ENCODE data around the gene SLFN11.

SLFN11 gene

DNA sequence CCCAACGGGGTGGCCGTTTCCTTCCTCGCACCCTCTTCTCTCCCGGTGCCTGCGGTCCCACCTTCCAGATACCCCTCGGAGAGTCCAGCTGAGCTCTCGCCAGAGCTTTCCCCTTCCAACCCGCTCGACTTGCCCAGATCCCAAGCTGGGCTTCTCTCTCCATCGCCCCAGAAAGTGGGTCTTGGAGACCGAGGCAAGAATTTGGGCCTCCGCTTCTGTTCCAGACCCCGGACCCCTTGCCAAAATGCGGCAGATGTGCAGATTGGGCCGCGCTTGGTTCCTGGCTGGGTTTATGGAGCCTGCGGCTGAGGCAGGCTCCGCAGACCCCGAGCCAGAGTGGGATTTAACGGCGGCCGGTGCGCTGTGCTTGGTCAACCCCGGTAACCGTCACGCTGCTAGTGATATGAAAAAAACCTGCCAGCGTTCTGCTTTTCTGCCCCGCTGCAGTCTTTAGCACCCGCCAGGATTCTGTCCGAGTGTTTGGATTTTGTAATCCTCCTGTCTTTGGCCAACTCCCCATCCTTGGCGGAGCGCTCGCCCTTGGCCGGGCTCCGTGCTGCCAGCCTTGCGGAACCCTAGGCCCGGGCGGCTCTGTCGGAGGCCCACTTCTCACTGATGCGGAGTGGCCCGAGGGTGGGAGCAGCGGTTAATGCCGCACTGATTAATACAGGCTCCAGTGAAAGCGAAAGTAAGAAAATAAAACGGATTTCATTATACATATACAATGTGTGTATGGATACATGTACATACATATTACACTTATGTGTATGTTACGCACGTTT lies 754 bp upstream of the SLFN11 start:
- DNase-seq (ENCODE audit: low read depth): peak; percentile 12
- TF ChIP-seq, protein P1, sequence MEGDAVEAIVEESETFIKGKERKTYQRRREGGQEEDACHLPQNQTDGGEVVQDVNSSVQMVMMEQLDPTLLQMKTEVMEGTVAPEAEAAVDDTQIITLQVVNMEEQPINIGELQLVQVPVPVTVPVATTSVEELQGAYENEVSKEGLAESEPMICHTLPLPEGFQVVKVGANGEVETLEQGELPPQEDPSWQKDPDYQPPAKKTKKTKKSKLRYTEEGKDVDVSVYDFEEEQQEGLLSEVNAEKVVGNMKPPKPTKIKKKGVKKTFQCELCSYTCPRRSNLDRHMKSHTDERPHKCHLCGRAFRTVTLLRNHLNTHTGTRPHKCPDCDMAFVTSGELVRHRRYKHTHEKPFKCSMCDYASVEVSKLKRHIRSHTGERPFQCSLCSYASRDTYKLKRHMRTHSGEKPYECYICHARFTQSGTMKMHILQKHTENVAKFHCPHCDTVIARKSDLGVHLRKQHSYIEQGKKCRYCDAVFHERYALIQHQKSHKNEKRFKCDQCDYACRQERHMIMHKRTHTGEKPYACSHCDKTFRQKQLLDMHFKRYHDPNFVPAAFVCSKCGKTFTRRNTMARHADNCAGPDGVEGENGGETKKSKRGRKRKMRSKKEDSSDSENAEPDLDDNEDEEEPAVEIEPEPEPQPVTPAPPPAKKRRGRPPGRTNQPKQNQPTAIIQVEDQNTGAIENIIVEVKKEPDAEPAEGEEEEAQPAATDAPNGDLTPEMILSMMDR (IDR thresholded peaks at IDR 0.05; ENCODE audit: insufficient read depth, low read depth, low read length, missing control alignments): no peak

DNA sequence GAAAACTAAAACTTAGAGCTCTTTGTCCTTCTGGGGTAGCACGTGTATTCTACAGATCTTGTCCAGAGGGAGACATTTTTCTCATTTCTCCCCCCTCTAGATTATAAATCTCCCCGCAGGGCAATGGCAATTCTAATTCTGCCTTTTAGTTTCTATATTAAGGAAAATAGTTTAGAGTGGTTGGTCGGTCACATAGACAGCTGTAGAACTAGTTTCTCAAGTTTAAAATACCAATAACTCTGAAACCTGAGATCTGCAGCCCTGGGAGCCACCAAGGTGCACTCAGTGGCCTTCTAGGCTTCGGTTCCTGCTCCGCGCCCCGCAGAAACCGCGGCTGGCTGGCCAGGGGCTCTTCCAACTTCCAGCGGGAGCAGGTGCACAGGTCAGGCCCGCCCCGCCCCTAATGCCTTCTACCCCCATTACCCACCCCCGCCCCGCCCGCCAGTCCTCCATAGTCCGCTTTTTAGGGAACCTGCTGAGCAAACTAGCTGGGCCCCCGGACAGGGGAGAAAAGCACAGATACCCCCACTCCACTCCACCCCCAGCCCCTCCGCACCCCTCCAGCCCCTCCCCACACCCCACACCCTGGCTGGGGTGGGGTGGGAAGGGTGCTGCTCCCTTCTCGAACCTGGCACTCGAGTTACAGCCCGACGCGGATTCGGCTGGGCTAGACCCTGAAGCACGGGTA lies 431 bp downstream of the SLFN11 start:
- TF ChIP-seq, protein P1 (IDR thresholded peaks at IDR 0.05; ENCODE audit: insufficient read depth, low read depth, low read length, missing control alignments): no peak
- peak; percentile 10 for DNase-seq (ENCODE audit: low read depth)

More for the DNA sequence above, 754 bp upstream of the SLFN11 start:
- H3K4me3 ChIP-seq (ENCODE audit: low read length): peak overlapping the region; percentile 44

DNA sequence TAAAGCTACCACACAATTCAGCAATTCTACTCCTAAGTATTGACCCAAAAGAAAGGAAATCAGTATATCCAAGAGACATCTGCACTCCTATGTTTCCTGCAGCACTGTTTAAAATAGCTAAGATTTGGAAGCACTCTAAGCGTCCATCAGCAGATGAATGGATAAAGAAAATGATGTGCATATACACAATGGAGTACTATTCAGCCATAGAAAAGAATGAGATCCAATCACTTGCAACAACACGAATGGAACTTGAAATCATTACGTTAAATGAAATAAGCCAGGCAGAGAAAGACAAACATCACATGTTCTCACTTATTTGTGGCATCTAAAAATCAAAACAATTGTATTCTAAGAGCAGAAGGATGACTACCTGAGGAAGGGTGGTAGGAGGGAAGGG lies 1.5 kb downstream of the SLFN11 start:
- TF ChIP-seq, protein P1 (IDR thresholded peaks at IDR 0.05; ENCODE audit: insufficient read depth, low read depth, low read length, missing control alignments): no peak
- no peak for DNase-seq (ENCODE audit: low read depth)
- no peak overlapping the region for H3K4me3 ChIP-seq (ENCODE audit: low read length)

More for the DNA sequence above, 431 bp downstream of the SLFN11 start:
- H3K4me3 ChIP-seq (ENCODE audit: low read length): peak overlapping the region; percentile 23

DNA sequence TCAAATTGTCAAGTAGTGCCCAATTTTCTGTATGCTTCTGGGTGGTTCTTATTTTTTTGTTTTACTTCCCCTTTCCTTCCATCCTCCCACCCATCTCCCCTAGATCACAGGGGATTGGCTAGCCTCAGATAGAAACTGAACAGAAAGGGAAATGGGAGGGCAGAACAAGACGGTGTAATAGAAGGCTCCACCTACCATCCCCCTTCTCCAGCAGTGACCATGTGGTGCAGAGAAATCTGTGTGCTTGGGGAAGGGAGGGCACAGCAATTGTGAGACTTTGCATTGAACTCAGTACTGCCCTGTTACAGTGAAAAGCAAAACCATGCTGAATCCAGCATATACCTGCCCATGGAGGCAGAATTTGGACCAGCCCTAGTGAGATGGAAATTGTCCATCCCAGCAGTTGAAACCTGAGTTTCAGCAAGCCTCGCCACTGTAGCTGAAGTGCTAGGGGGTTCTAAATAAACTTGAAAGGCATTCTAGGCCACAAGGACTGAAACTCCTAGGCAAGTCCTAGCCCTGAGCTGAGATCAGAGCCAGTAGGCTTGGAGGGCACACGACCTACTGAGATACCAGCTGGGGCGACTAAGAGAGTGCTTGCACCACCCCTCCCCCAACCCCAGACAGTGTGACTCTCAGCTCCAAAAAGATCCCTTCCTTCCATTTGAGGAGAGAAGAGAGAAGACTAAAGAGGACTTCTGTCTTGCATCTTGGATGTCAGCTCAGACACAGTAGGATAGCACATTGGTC lies 5.2 kb downstream of the SLFN11 start:
- TF ChIP-seq, protein P1 (IDR thresholded peaks at IDR 0.05; ENCODE audit: insufficient read depth, low read depth, low read length, missing control alignments): no peak
- no peak for DNase-seq (ENCODE audit: low read depth)
- H3K4me3 ChIP-seq (ENCODE audit: low read length): no peak overlapping the region

DNA sequence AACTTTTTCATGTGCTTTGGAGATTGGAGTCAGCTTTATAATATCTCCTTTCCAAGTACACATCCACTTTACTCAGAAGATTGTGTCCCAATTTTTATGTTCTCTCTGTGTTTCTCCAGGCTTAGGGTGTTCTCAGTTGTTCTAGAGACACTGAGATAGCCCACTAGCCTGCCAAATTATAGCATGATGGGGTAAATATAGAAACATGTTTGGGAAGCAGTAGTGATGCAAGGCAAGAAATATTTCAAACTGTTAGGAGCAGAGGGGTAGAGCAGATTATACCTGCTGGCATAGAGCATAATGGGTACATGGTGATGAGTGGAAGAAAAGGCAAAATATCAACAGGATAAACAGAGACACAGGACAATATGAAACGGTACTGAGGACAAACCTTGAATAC lies 12.4 kb downstream of the SLFN11 start:
- TF ChIP-seq, protein P1 (IDR thresholded peaks at IDR 0.05; ENCODE audit: insufficient read depth, low read depth, low read length, missing control alignments): no peak
- DNase-seq (ENCODE audit: low read depth): no peak

DNA sequence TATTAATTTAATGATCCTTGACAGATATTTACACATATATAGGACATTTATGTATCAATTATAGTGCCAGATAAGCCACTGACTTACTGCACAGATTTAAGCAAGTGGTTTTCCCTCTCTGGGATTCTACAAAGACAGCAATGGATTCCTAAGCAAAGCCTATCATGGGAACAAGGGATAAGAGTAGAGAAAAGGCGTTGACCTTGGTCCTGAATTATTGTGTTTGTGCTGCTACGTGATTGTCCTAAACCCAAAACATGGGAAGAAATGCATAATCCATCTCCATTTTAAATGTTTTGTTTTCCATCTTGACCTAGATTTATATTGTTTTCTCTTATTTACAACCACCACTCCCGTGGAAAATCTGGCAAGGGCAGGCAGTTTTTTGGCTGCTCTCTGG lies 14.0 kb downstream of the SLFN11 start:
- TF ChIP-seq, protein P1 (IDR thresholded peaks at IDR 0.05; ENCODE audit: insufficient read depth, low read depth, low read length, missing control alignments): no peak
- no peak for DNase-seq (ENCODE audit: low read depth)
- no peak overlapping the region for H3K4me3 ChIP-seq (ENCODE audit: low read length)

More for the DNA sequence above, 12.4 kb downstream of the SLFN11 start:
- H3K4me3 ChIP-seq (ENCODE audit: low read length): no peak overlapping the region
